Caco-2 (cell line): Measurements from ENCODE around the gene SCN7A. TPM values are rescaled to one million over a fixed set of nuclear protein-coding genes. Genes with fewer than 3 reads are reported as not detected.
"Not testable (repeated sequence)": the region's sequence is repeated elsewhere in the genome, so short reads cannot be mapped to it uniquely, and the experiment has no call there.

Experiments
- BruUV-seq: library from RNA; stranded (reverse); fragments of 400-500 nt; replicated peaks from 2 replicates; lab custom pipeline; 2021; lab: Mats Ljungman, UMichigan
- CTCF ChIA-PET: fragments of 300-600 bp; sonication (Branson Sonifier 250); formaldehyde crosslinking; loops from one replicate; lab custom pipeline; 2022; ENCODE audit warnings: antibody characterized with exemption; lab: Charles Lee
- POLR2A ChIA-PET: fragments of 300-600 bp; sonication (Branson Sonifier 250); formaldehyde crosslinking; loops from one replicate; lab custom pipeline; 2022; ENCODE audit warnings: antibody characterized with exemption; lab: Charles Lee
- DNase-seq, 2 experiments: peaks; one replicate each; pipeline versions ENCODE4 v3.0.0 to v3.0.0-alpha.2; 2020 to 2022
- H3K27me3 ChIP-seq: replicated peaks from 2 replicates; pipeline ENCODE4 v1.6.0; 2011; ENCODE audit warnings: low read length; ENCODE audit not compliant: control insufficient read depth, insufficient read depth
- H3K36me3 ChIP-seq: 2 replicates; pipeline ENCODE4 v1.5.1; 2011; ENCODE audit warnings: low read length; ENCODE audit not compliant: control insufficient read depth, insufficient read depth
- H3K4me1 ChIP-seq: fragments of 250-450 bp; sonication (Bioruptor Pico); 2 replicates; pipeline ENCODE4 v1.5.1; 2020; ENCODE audit warnings: mild to moderate bottlenecking
- H3K4me3 ChIP-seq: 2 replicates; pipeline ENCODE4 v1.5.1; 2011; ENCODE audit warnings: low read depth, mild to moderate bottlenecking, control low read depth, low read length
- H3K9me3 ChIP-seq: fragments of 250-450 bp; sonication (Bioruptor Pico); 2 replicates; pipeline ENCODE4 v1.5.1; 2020; ENCODE audit warnings: mild to moderate bottlenecking, moderate library complexity
- H3K27ac Mint-ChIP-seq: one replicate; pipeline ENCODE4 v1.8.0; 2022; ENCODE audit warnings: mixed read lengths; ENCODE audit not compliant: unreplicated experiment
- H3K27me3 Mint-ChIP-seq: one replicate; pipeline ENCODE4 v1.8.0; 2022; ENCODE audit warnings: mixed read lengths; ENCODE audit not compliant: insufficient read depth, unreplicated experiment
- H3K36me3 Mint-ChIP-seq: one replicate; pipeline ENCODE4 v1.8.0; 2022; ENCODE audit warnings: mild to moderate bottlenecking, mixed read lengths; ENCODE audit not compliant: insufficient read depth, unreplicated experiment
- H3K4me1 Mint-ChIP-seq: one replicate; pipeline ENCODE4 v1.8.0; 2022; ENCODE audit warnings: low read depth, mixed read lengths; ENCODE audit not compliant: unreplicated experiment
- H3K4me3 Mint-ChIP-seq: one replicate; pipeline ENCODE4 v1.8.0; 2022; ENCODE audit warnings: mild to moderate bottlenecking, moderate library complexity, mixed read lengths; ENCODE audit not compliant: unreplicated experiment
- H3K9me3 Mint-ChIP-seq: one replicate; pipeline ENCODE4 v1.8.0; 2022; ENCODE audit warnings: mixed read lengths; ENCODE audit not compliant: unreplicated experiment
- CTCF ChIP-seq, 2 experiments: fragments of 200-600 bp in 1 of 2; IDR thresholded peaks; 1 replicate in 1 of 2; 2 replicates in 1 of 2; pipeline versions ENCODE4 v1.5.1 to v1.8.0; 2011 to 2022; ENCODE audit warnings: antibody characterized with exemption in 1 of 2, control low read depth in 1 of 2, inconsistent platforms in 1 of 2, low read depth in 1 of 2, low read length in 1 of 2, mild to moderate bottlenecking in 1 of 2, moderate library complexity in 1 of 2; ENCODE audit not compliant: insufficient read depth in 1 of 2, severe bottlenecking in 1 of 2, unreplicated experiment in 1 of 2
- intact Hi-C: fragments of 100-400 bp; cut with micrococcal nuclease; formaldehyde crosslinking; loops from one replicate; pipeline ENCODE4 v1.10.0; 2022; ENCODE audit not compliant: unreplicated experiment
- total RNA-seq: library from RNA; stranded (reverse); gene quantifications from 2 replicates; pipeline ENCODE4 v1.2.3, GENCODE V29; 2022

Gene SCN7A
- total RNA-seq, 1 experiment from 2014 or later, result 0.27 TPM

GRCh38 chr2:166463640-166464039, 30.4 kb downstream of the SCN7A start:
- Histone ChIP-seq H3K4me3 (no peak overlapping the region), H3K36me3 (no peaks in the 10 kb centered on the region), H3K4me1 (no peaks in the 10 kb centered on the region), H3K27me3 (no peaks in the 10 kb centered on the region), H3K9me3 (no peaks in the 10 kb centered on the region)
- BruUV-seq, result no TSS peak
- POLR2A ChIA-PET, result no interaction called here
- Mint-ChIP-seq H3K4me1 (no peaks in the 10 kb centered on the region), H3K9me3 (no peaks in the 10 kb centered on the region), H3K27ac (no peak overlapping the region), H3K27me3 (peaks cover 4% of the 10 kb centered on the region), H3K36me3 (no peaks in the 10 kb centered on the region), H3K4me3 (no peak overlapping the region)
- intact Hi-C loops, result no loop called here
- no peak for DNase-seq
- no peak for TF ChIP-seq CTCF (IDR thresholded peaks at IDR 0.05; ENCODE audit: insufficient read depth in 1 of 2, low read depth in 1 of 2, low read length in 1 of 2, severe bottlenecking in 1 of 2, unreplicated experiment in 1 of 2)
- CTCF ChIA-PET, result no interaction called here

DNA sequence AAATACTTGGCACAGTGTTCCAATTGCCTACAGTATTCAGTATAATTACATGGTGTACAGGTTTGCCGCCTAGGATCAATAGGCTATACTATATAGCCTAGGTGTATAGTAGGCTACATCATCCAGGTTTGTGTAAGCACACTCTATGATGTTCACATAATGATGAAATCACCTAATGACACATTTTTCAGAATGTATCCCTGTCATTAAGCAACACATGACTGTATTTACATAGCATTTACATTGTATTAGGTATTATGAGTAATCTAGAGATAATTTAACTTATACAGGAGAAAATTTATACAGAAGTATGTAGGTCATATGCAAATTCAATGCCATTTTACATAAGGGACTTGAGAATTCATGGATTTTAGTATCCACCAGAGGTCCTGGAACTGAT, 35.4 kb downstream of the SCN7A start:
- DNase-seq, result no peak
- no peaks in the 10 kb centered on the region for H3K27me3 ChIP-seq
- Mint-ChIP-seq H3K36me3 (no peaks in the 10 kb centered on the region), H3K27ac (no peak overlapping the region), H3K4me3 (no peak overlapping the region), H3K27me3 (peaks cover 4% of the 10 kb centered on the region), H3K4me1 (no peaks in the 10 kb centered on the region), H3K9me3 (no peaks in the 10 kb centered on the region)
- CTCF ChIA-PET, result no interaction called here
- no peaks in the 10 kb centered on the region for H3K9me3 ChIP-seq
- POLR2A ChIA-PET, result no interaction called here
- intact Hi-C loops, result no loop called here
- H3K36me3 ChIP-seq, result no peaks in the 10 kb centered on the region
- H3K4me3 ChIP-seq, result no peak overlapping the region
- no peaks in the 10 kb centered on the region for H3K4me1 ChIP-seq
- no TSS peak for BruUV-seq
- no peak for TF ChIP-seq CTCF (IDR thresholded peaks at IDR 0.05; ENCODE audit: insufficient read depth in 1 of 2, low read depth in 1 of 2, low read length in 1 of 2, severe bottlenecking in 1 of 2, unreplicated experiment in 1 of 2)

- H3K4me3 ChIP-seq, POLR2A ChIA-PET, H3K36me3 ChIP-seq, BruUV-seq, intact Hi-C loops, H3K9me3 ChIP-seq, H3K27me3 ChIP-seq, H3K9me3 Mint-ChIP-seq, H3K4me1 ChIP-seq, H3K4me3 Mint-ChIP-seq, H3K27ac Mint-ChIP-seq, H3K27me3 Mint-ChIP-seq, H3K4me1 Mint-ChIP-seq, DNase-seq, CTCF ChIA-PET, H3K36me3 Mint-ChIP-seq: not testable (repeated sequence)
Observed at GRCh38 chr2:166455823-166456222, 38.2 kb downstream of the SCN7A start.
